Activated T-helper 17 cell treated with anti-CD3 and anti-CD28 coated beads, Interleukin-2, amount 50 U/mL, for 72 hours (primary cell): ENCODE results near the gene PRPF31. TPM values are rescaled to one million over a fixed set of nuclear protein-coding genes. Genes with fewer than 3 reads are reported as not detected.

Experiments used
- ATAC-seq: fragments of 150-1000 bp; cut with Tn5 transposase; replicated peaks from 2 replicates; pipeline ENCODE4 v1.10.0; 2021; ENCODE audit warnings: mild to moderate bottlenecking, moderate library complexity
- H3K27ac Mint-ChIP-seq: one replicate; pipeline ENCODE4 v1.8.0; 2022; ENCODE audit warnings: mixed read lengths
- H3K27me3 Mint-ChIP-seq: one replicate; pipeline ENCODE4 v1.8.0; 2022; ENCODE audit warnings: mixed read lengths
- H3K36me3 Mint-ChIP-seq: one replicate; pipeline ENCODE4 v1.8.0; 2022; ENCODE audit warnings: low read depth, mild to moderate bottlenecking, mixed read lengths
- H3K4me1 Mint-ChIP-seq: one replicate; pipeline ENCODE4 v1.8.0; 2022; ENCODE audit warnings: mixed read lengths
- H3K4me3 Mint-ChIP-seq: one replicate; pipeline ENCODE4 v1.8.0; 2022; ENCODE audit warnings: mild to moderate bottlenecking, mixed read lengths
- H3K9me3 Mint-ChIP-seq: one replicate; pipeline ENCODE4 v1.8.0; 2022; ENCODE audit warnings: mixed read lengths
- total RNA-seq, 2 donors: library from RNA; stranded (reverse); gene quantifications; one replicate each; pipeline ENCODE4 v1.2.3, GENCODE V29; 2022

PRPF31 gene
- total RNA-seq, 2 donors from 2014 or later = 56.4 to 99.2 TPM

GRCh38 chr19:54173359-54173699 is 57.8 kb downstream of the PRPF31 start:
- Mint-ChIP-seq H3K9me3 (no peaks in the 10 kb centered on the region), H3K4me1 (no peaks in the 10 kb centered on the region), H3K27ac (no peak overlapping the region), H3K36me3 (peaks cover 21% of the 10 kb centered on the region), H3K4me3 (no peak overlapping the region), H3K27me3 (no peaks in the 10 kb centered on the region)
- ATAC-seq = no peak

DNA sequence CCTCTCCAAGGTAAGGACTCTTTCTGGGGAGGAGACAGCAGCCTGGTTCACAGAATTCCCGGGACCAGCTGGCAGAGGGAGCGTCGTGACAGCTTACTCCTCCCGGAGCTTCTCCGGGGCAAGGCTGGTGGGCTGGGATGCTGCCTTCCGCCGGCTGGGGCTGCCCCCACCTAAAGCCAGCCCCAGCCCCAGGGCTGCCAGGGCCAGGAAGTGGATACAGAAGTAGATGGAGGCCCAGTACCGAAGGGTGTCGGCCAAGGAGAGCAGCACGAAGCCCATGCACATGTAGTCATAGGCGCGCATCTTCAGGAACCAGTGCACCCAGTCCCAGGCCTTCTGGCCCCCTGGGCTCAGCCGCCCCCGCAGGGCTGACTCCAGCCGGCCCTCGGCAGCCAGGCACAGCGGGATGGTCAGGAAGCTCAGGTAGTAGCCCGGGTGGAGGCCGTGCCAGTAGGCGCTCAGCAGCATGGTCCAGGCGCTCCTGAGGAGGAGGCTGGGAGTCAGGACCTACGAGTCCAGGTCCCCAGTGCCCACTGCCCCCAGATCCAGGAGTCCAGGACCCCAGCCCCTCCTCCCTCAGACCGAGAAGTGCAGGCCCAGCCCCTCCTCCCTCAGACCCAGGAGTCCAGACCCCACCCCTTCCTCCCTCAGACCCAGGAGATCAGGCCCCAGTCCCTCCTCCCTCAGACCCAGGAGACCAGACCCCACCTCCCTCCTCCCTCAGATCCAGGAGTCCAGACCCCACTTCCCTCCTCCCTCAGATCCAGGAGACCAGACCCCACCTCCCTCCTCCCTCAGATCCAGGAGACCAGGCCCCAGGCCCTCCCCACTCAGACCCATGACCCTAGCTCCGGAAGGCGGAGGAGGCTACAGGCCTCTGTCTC is 58.6 kb downstream of the PRPF31 start:
- peak; percentile 19 for ATAC-seq
- Mint-ChIP-seq H3K27me3 (no peaks in the 10 kb centered on the region), H3K4me3 (no peak overlapping the region), H3K36me3 (peaks cover 29% of the 10 kb centered on the region), H3K27ac (no peak overlapping the region), H3K4me1 (no peaks in the 10 kb centered on the region), H3K9me3 (no peaks in the 10 kb centered on the region)

- H3K9me3 Mint-ChIP-seq = no peaks in the 10 kb centered on the region
- H3K4me1 Mint-ChIP-seq = no peaks in the 10 kb centered on the region
- H3K27ac Mint-ChIP-seq = no peak overlapping the region
- ATAC-seq = peak; percentile 57
- no peaks in the 10 kb centered on the region for H3K27me3 Mint-ChIP-seq
- H3K36me3 Mint-ChIP-seq = peaks cover 52% of the 10 kb centered on the region
- no peak overlapping the region for H3K4me3 Mint-ChIP-seq
Observed at GRCh38 chr19:54178581-54179261, 63.2 kb downstream of the PRPF31 start.

DNA sequence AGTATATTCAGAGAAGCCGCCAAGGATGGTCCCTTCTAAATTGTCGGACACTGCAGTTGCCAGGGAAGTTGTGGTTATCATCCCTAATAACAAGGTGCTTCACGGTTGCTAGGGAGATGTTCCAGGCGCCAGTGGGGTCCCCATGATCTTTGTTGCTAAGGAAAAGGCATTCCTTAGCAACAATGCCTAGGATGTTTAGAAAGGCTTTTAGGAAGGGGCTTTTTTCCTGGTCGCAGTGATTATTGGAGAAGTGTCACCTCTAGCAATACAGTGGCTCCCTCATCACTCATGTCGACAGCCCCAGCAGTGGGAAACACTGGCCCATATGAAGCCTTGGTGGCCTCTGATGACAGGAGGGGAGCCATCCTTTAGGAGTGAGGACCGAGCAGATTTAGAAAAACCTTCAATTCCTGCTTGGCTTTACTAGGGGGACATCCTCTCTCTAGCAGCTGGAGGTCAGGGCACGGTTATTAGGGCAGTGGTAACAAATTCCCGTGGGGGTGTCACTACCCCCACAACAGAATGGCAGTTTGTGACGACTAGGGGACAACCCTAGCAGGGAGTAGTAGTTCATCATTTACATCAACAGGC is 63.8 kb downstream of the PRPF31 start:
- Mint-ChIP-seq H3K27ac (no peak overlapping the region), H3K9me3 (no peaks in the 10 kb centered on the region), H3K4me1 (no peaks in the 10 kb centered on the region), H3K4me3 (no peak overlapping the region), H3K36me3 (peaks cover 58% of the 10 kb centered on the region), H3K27me3 (no peaks in the 10 kb centered on the region)
- ATAC-seq = no peak

DNA sequence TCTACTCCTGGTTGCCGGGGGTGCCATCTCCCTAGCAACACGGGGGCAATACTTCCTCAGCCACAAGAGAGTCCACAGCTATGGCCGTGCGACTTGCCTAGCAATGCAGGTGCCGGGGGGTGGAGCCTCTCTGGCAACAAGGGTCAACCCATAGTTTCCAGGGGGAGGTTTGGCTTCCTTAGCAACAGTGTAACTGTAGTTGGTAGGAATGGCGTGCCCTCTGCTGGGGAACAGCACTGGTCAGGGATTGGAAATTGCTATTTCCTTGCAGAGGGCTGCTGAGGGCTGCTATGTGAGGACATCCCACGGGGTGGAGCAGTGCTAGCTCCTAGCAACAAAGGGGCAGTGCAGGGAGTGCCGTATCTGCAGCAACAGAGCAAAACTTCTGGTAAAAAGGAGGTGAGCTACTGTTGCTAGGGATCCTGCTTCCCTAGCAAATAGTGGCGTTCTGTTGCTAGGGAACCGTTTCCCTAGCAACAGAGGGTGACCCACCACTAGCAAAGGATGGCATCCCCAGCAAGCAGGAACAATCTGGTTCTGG is 64.4 kb downstream of the PRPF31 start:
- Mint-ChIP-seq H3K27me3 (no peaks in the 10 kb centered on the region), H3K27ac (no peak overlapping the region), H3K36me3 (peaks cover 59% of the 10 kb centered on the region), H3K4me3 (no peak overlapping the region), H3K4me1 (no peaks in the 10 kb centered on the region), H3K9me3 (no peaks in the 10 kb centered on the region)
- ATAC-seq = no peak

DNA sequence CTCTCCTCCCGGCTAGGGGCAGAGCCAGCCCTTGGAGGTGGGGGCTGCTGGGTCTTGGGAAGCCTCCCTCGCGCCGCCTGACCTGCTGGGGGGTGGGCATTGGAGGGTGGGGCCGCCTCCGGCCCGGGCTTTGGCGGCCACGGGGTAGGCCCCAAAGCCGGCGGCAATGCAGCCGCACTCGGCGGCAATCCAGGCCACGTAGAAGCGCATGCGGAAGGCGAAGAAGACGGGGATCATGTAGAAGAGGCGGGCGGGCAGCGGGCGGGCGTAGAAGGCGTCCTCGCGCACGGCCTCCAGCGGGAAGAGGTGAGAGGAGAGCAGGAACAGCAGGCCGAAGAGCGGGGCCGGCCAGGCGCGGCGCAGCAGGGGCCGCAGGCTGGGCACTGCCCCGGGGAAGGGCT is 65.1 kb downstream of the PRPF31 start:
- no peaks in the 10 kb centered on the region for H3K9me3 Mint-ChIP-seq
- H3K36me3 Mint-ChIP-seq = peaks cover 61% of the 10 kb centered on the region
- no peak for ATAC-seq
- no peak overlapping the region for H3K4me3 Mint-ChIP-seq
- H3K4me1 Mint-ChIP-seq = no peaks in the 10 kb centered on the region
- no peaks in the 10 kb centered on the region for H3K27me3 Mint-ChIP-seq
- no peak overlapping the region for H3K27ac Mint-ChIP-seq

Other genes with a start within 250 kb of the PRPF31 start
- 10 to 100 TPM; 48.8 to 72.8 TPM for gene MYADM, start 247.9 kb upstream of the PRPF31 start, total RNA-seq
- gene PRKCG, start 233.6 kb upstream of the PRPF31 start, total RNA-seq = not detected
- not detected for gene CACNG7, start 206.5 kb upstream of the PRPF31 start, total RNA-seq
- gene CACNG8, start 152.8 kb upstream of the PRPF31 start, total RNA-seq = under 1 TPM in 1 of 2 donors, not detected in 1; 0.05 TPM
- not detected for gene CACNG6, start 124.1 kb upstream of the PRPF31 start, total RNA-seq
- not detected for gene VSTM1, start 51.9 kb upstream of the PRPF31 start, total RNA-seq
- not detected for gene TARM1, start 34.4 kb upstream of the PRPF31 start, total RNA-seq
- under 1 TPM in 1 of 2 donors, not detected in 1; 0.58 TPM for gene OSCAR, start 15.0 kb upstream of the PRPF31 start, total RNA-seq
- 10 to 100 TPM; 39.4 to 70.1 TPM for gene NDUFA3, start 12.9 kb upstream of the PRPF31 start, total RNA-seq
- gene TFPT, start 97 bp upstream of the PRPF31 start, total RNA-seq = 10 to 100 TPM; 31.4 to 47.3 TPM
- gene CNOT3, start 22.0 kb downstream of the PRPF31 start, total RNA-seq = 10 to 100 TPM; 51.4 to 61.4 TPM
- 1 to 10 TPM; 2.8 to 3.8 TPM for gene LENG1, start 44.0 kb downstream of the PRPF31 start, total RNA-seq
- gene TMC4, start 57.4 kb downstream of the PRPF31 start, total RNA-seq = 1 to 10 TPM; 1.0 to 1.1 TPM
- gene MBOAT7, start 73.8 kb downstream of the PRPF31 start, total RNA-seq = 10 to 100 TPM; 58.6 to 65.9 TPM
- 10 to 100 TPM; 14.3 to 16.7 TPM for gene TSEN34, start 75.6 kb downstream of the PRPF31 start, total RNA-seq
- 1,000 to 10,000 TPM; 1,453 to 1,547 TPM for gene RPS9, start 85.1 kb downstream of the PRPF31 start, total RNA-seq
- 1 to 10 TPM in 1 of 2 donors, under 1 TPM in 1; 0.85 to 1.8 TPM for gene LILRB3, start 107.3 kb downstream of the PRPF31 start, total RNA-seq
- under 1 TPM; 0.19 to 0.39 TPM for gene LILRA6, start 127.0 kb downstream of the PRPF31 start, total RNA-seq
- not detected for gene LILRB5, start 141.5 kb downstream of the PRPF31 start, total RNA-seq
- not detected for gene LILRB2, start 165.4 kb downstream of the PRPF31 start, total RNA-seq
- not detected for gene LILRA5, start 197.4 kb downstream of the PRPF31 start, total RNA-seq
- gene LILRA4, start 223.4 kb downstream of the PRPF31 start, total RNA-seq = not detected
- 10 to 100 TPM in 1 of 2 donors, 1 to 10 TPM in 1; 2.2 to 15.6 TPM for gene LAIR1, start 249.2 kb downstream of the PRPF31 start, total RNA-seq